ENCODE data around the gene FGFBP2. TPM values are rescaled to one million over a fixed set of nuclear protein-coding genes. Genes with fewer than 3 reads are reported as not detected.

FGFBP2 gene
- total RNA-seq, 1 donor from 2014 or later: 0.79 TPM

DNA sequence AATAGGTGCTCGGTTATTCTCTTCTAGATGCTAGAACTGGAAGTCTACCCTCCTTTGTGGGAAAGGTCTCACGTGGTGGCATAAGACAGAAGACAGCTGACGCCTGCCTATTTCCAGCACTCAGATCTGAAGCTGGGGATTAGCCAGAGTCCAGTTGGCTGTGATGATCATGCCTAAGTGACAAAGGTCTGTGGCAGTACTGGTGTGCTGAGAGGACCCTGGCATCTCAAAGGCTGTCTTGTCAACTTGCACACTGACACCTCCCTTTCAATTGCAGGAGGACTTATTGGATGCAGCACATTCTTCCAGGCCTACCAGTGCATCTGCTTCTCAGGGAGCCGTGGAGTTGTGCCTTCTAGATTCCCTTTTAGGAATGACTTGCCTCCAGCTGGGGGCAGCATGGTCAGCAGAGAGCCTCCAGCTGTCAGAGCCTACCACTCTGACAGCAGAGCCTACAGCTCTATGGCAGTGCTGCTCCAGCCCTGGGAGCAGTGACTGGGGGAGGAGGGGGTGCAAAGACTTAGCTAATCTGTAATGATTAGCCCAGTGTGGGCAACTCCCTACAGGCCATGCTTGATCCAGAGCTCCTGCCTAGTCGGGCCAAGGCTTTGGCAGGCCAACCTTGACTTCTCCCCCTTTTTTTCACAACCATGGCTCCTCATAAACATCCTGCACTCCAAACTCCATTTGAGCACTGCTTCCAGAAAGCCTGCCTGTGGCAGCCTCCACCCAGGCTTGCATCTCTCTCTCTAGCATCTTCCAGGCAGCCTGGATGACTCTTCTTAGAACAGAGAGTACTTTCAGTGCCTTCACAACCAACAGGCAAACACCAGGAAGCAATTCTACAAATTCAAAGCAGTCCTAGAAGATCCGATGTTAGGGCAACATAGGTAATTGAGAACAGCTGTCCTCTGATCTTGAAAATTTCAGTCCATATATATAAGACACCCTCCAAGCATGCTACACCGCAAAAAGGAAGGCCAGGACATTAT, 13.8 kb upstream of the FGFBP2 start:
- intact Hi-C loops (cut with micrococcal nuclease): no loop called here
- ATAC-seq: peak; percentile 92
- no peak for DNase-seq

DNA sequence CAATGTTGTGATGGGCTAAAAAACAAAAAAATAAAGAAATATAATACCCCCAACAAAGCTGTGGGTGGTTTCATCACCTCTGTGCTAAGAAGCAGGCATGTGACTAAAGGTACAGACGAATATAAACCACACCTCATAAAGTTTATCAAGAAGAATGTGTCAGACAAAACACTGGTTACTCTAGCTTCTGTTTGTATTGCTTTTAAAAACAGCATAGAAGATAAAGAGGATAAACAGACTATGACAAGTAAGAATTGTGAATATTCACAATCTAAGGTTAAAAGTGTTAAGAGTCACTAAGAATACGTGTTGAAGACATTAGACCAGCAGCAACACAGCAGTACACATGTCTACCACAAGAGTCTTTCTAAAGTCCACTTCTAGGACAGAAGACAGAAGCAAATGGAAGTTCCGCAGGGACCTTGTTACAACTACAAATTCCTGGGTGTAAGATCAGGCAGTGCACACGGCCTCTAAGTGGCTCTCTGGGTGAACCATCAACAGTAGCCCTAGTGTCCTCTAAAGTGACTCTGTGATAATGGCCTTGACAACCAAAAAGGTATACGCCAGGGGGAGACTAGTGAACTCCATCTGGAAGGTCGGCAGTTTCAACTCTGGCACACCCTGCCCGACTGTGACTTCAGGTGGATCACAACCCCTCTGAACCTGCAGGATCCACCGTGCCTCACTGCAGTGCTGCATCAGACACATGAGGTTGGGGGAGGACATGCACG, 8.3 kb upstream of the FGFBP2 start:
- intact Hi-C loops (cut with micrococcal nuclease): no loop called here
- no peak for DNase-seq

DNA sequence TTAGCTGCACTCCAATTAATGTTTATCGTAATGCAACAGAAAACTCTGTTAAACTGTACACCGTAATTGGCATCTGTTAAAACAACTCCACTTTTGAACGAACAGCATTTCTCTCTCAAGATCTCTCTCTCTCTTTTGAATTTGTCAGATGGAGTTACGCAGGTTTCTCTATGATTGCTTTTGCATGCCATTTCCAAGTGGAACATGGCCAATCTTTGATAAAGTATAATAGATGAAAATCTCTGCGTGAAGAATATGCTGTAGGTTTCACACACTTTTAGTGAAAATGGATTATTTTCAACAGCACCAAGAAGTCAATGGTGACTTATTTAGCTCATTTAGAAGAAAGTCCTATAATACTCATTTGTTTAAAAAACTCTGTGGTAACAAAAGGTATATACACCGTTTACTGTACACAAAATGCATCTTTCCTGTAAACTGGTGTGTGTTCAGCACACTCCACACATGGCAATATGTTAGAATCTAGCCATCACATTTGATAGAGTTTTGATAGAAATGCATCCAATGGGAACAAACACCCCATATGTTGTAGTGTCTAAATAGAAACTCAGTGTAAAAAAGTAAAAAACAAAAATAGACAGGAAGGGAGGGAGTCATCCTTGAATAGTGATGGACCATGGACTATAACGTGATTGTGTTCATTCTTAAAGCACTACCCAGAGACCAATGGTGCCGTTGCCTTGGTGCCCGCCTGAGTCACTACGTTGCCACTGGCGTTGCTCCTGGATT, 5.8 kb upstream of the FGFBP2 start:
- no peak for ATAC-seq
- intact Hi-C loops (cut with micrococcal nuclease): no loop called here

More for the DNA sequence above, 8.3 kb upstream of the FGFBP2 start:
- no peak for ATAC-seq

GRCh38 chr4:15965325-15965724, 2.4 kb upstream of the FGFBP2 start:
- intact Hi-C loops (cut with micrococcal nuclease): no loop called here
- DNase-seq (no peak), ATAC-seq (no peak)

More for the DNA sequence above, 5.8 kb upstream of the FGFBP2 start:
- no peak for DNase-seq

DNA sequence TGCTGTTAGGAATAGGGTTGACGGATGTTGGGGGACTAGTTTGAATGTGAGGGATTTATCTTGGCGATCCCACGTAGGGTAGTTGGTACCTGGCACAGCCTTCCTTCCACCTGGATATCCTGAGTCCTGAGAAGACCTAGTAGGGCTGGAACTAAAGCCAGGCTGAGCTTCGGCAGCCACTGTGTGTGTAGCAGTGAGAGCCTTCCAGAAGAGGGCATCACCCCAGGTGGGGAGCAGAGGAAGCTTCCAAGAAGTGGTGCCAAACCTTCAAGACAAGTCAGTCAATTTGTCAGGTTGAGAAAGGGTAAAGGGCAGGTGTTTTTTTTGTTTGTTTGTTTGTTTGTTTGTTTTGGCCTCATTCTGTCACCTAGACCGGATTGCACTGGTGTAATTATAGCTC, 1.2 kb upstream of the FGFBP2 start:
- ATAC-seq: no peak
- intact Hi-C loops (cut with micrococcal nuclease): no loop called here
- DNase-seq: no peak

DNA sequence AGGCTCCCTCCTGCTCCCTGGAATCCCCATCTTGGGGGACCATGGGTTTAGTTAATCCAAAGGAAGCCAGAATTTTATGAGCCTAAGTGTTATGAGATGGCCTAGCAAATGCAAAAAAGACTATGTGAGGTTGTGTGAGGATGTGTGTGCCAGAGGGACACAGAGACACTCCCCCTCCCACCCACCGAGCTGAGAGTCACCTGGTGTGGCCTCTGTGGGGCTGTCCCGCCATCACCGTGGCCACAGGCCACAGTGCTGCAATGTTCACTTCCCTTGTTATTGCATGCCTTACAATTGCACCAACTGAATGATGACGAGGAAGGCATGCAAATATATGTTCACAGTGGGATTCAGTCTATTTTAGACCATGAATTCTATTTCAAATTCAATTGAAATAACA, 601 bp upstream of the FGFBP2 start:
- intact Hi-C loops (cut with micrococcal nuclease): no loop called here
- ATAC-seq: peak; percentile 26
- DNase-seq: no peak

GRCh38 chr4:15961781-15962510, 1.0 kb downstream of the FGFBP2 start:
- intact Hi-C loops (cut with micrococcal nuclease): no loop called here
- DNase-seq (no peak), ATAC-seq (peak; percentile 67)

- intact Hi-C loops (cut with micrococcal nuclease): loop anchor here (10.0 kb wide), 1 partner anchor 224 kb away; no protein-coding TSS in a partner anchor
- no peak for ATAC-seq
- no peak for DNase-seq
These were observed 4.4 kb downstream of the FGFBP2 start for GRCh38 chr4:15958562-15958961.

DNA sequence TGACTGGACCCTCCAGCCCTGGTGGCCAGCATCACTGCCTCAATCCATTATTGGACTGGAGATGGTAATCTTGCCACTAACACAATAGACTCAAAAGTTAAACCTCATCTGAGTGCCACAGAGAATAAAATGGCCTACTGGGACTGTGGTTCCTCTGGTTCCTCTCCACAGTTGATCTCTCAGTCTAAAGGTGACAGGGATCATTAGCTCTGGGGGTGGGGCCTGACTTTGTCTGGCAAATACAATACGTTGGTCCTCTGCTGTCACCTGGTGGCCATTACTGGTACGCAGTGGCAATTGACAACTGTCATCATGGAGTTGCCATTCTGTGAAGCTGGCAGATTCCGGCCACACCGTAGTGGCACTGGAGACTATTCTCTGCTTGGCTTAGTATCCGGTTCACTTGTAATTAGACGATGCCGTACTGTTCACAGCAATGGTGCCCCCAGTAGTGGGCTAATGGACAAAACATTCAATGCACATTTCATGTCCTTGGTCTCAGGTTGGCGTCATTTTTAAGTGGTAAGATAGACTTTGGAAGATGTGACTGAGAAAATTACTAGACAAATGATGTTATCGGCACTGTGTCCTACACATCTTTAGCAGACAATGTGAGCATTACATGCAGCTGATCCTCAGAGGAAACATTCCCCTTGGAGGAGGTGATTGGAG, 6.7 kb downstream of the FGFBP2 start:
- intact Hi-C loops (cut with micrococcal nuclease): loop anchor here (10.0 kb wide), 1 partner anchor 222 kb away; no protein-coding TSS in a partner anchor
- DNase-seq: peak; percentile 75

DNA sequence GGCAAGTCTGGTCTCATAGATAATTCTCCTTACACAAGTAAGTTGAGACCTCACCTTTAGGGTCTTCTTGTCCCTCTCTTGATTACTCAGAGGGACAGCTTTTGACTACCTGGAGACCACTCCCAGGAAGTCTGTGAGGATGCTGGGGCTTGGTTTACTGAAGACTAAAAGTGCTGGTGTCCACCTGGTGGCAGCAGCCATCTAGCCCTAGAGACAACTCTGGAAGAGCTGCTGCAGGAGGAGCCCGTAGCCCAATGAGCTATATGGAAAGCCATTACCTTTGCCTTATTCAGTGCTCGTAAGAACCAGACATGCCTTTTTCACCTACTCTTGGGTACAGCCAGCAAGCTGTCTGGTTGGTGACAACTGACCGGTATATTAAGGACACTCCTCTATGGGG, 7.3 kb downstream of the FGFBP2 start:
- ATAC-seq: no peak
- intact Hi-C loops (cut with micrococcal nuclease): loop anchor here (10.0 kb wide), 1 partner anchor 221 kb away; no protein-coding TSS in a partner anchor
- DNase-seq: no peak

More for the DNA sequence above, 6.7 kb downstream of the FGFBP2 start:
- ATAC-seq: peak; percentile 89

DNA sequence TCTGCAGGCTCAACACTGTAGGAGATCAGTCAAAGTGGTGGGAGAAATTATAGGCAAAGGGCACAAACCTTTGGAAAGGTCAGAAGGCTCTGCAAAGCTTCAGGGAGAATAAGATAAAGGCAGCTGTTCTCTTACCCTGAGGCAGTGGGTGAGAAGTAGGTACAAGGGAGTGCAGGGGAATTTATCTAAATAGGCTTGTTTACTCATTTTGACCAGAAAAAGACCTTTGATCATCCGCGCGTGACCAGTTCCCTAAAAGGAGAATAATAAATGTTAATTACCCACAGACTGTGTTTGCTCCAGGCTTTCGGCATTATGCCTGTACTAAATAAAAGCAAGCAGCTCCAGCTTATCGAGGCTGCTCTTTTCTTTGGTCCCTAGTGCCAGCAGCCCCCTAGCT, 9.3 kb downstream of the FGFBP2 start:
- intact Hi-C loops (cut with micrococcal nuclease): loop anchor here (10.0 kb wide), 1 partner anchor 219 kb away; no protein-coding TSS in a partner anchor
- ATAC-seq (no peak), DNase-seq (no peak)

- ATAC-seq: no peak
- intact Hi-C loops (cut with micrococcal nuclease): loop anchor here (10.0 kb wide), 1 partner anchor 217 kb away; no protein-coding TSS in a partner anchor
- DNase-seq: no peak
These were observed 11.2 kb downstream of the FGFBP2 start for GRCh38 chr4:15951781-15952180.

GRCh38 chr4:15948826-15949225, 14.1 kb downstream of the FGFBP2 start:
- DNase-seq: no peak
- ATAC-seq: no peak
- intact Hi-C loops (cut with micrococcal nuclease): no loop called here

GRCh38 chr4:15947684-15948083, 15.3 kb downstream of the FGFBP2 start:
- no peak for DNase-seq
- intact Hi-C loops (cut with micrococcal nuclease): no loop called here
- no peak for ATAC-seq

GRCh38 chr4:15945516-15945915, 17.5 kb downstream of the FGFBP2 start:
- intact Hi-C loops (cut with micrococcal nuclease): no loop called here
- ATAC-seq: no peak
- DNase-seq: no peak

GRCh38 chr4:15944895-15945294, 18.1 kb downstream of the FGFBP2 start:
- intact Hi-C loops (cut with micrococcal nuclease): no loop called here
- ATAC-seq (no peak), DNase-seq (no peak)

GRCh38 chr4:15942283-15942682, 20.7 kb downstream of the FGFBP2 start:
- ATAC-seq: no peak
- no peak for DNase-seq
- intact Hi-C loops (cut with micrococcal nuclease): no loop called here

- intact Hi-C loops (cut with micrococcal nuclease): no loop called here
- ATAC-seq: no peak
- DNase-seq: no peak
These were observed 24.3 kb downstream of the FGFBP2 start, which contains the start of gene FGFBP1 for GRCh38 chr4:15938640-15939039. FGFBP1 (minus strand) TSS chr4:15938740; CDS start chr4:15936632, 2,108 bp downstream.

All from left ventricle myocardium superior (tissue), 1 donor.